GM18861 (cell line): ENCODE measurements around the gene HIF3A.
"Not testable (repeated sequence)": the region's sequence is repeated elsewhere in the genome, so short reads cannot be mapped to it uniquely, and the experiment has no call there.

ENCODE experiments used
- ATAC-seq: cut with Tn5 transposase; IDR thresholded peaks from one replicate; pipeline ENCODE4 v1.9.1; 2021; ENCODE audit not compliant: unreplicated experiment

The HIF3A gene

GRCh38 chr19:46356149-46357055 is 59.6 kb downstream of the HIF3A start:
- ATAC-seq: no peak

- ATAC-seq: no peak
Measured at GRCh38 chr19:46357846-46358583, 61.2 kb downstream of the HIF3A start.

- no peak for ATAC-seq
Measured at GRCh38 chr19:46361915-46362314, 65.1 kb downstream of the HIF3A start.

GRCh38 chr19:46364359-46364758 is 67.5 kb downstream of the HIF3A start:
- ATAC-seq: no peak

GRCh38 chr19:46365561-46365960 is 68.7 kb downstream of the HIF3A start:
- no peak for ATAC-seq

GRCh38 chr19:46366620-46367292 is 69.9 kb downstream of the HIF3A start:
- ATAC-seq: no peak

GRCh38 chr19:46367426-46367825 is 70.6 kb downstream of the HIF3A start:
- ATAC-seq: no peak

- ATAC-seq: no peak
Measured at GRCh38 chr19:46368116-46368515, 71.3 kb downstream of the HIF3A start.

- no peak for ATAC-seq
Measured at GRCh38 chr19:46369817-46370216, 73.0 kb downstream of the HIF3A start.

GRCh38 chr19:46371371-46371901 is 74.6 kb downstream of the HIF3A start:
- no peak for ATAC-seq

- ATAC-seq: no peak
Measured at GRCh38 chr19:46372901-46373490, 76.2 kb downstream of the HIF3A start.

GRCh38 chr19:46373491-46374359 is 76.9 kb downstream of the HIF3A start:
- ATAC-seq: no peak

GRCh38 chr19:46374536-46375475 is 78.0 kb downstream of the HIF3A start:
- ATAC-seq: no peak

- not testable (repeated sequence) for ATAC-seq
Measured at GRCh38 chr19:46375476-46376067, 78.7 kb downstream of the HIF3A start.

- no peak for ATAC-seq
Measured at GRCh38 chr19:46376241-46377153, 79.7 kb downstream of the HIF3A start.

- no peak for ATAC-seq
Measured at GRCh38 chr19:46378268-46378667, 81.4 kb downstream of the HIF3A start.

GRCh38 chr19:46380690-46381089 is 83.8 kb downstream of the HIF3A start:
- ATAC-seq: no peak
